ENCODE data around the gene SIX1. TPM values are rescaled to one million over a fixed set of nuclear protein-coding genes. Genes with fewer than 3 reads are reported as not detected.

SIX1 gene
- total RNA-seq, 1 donor from 2014 or later = 7.6 TPM

DNA sequence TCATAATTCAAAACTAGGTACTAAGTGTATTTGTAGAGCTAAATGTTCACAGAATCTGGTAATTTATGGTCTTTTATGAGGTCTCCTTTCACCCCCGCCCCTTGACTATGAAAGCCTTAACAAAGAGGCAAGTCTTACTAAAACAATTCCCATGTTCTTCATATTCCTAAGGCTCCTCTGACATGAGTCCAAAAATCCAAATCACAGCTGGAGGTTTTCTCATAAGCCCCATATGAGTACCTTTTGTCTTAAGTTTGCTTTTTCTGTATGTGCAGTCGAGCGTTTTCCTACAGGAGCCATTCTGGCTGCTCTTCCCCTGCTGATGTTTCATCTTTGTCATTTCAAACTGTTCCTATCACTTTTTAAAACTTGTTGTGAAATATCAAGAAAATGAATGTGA, 55.2 kb downstream of the SIX1 start:
- DNase-seq (ENCODE audit: low read depth) = no peak

Other genes starting within 250 kb of the SIX1 start
- not detected in 2 replicates for gene C14orf39, start 163.4 kb downstream of the SIX1 start, total RNA-seq
- gene SIX6, start 140.3 kb downstream of the SIX1 start, total RNA-seq = not detected in 2 replicates
- gene SIX4, start 74.9 kb upstream of the SIX1 start, total RNA-seq = 5.6 and 11.3 TPM in 2 replicates
- 60.7 and 116 TPM in 2 replicates for gene MNAT1, start 85.3 kb upstream of the SIX1 start, total RNA-seq

Measured in renal cortical epithelial cell (primary cell).